ENCODE results near the gene RNF208. TPM values are rescaled to one million over a fixed set of nuclear protein-coding genes. Genes with fewer than 3 reads are reported as not detected.
"Not testable (repeated sequence)": the region's sequence is repeated elsewhere in the genome, so short reads cannot be mapped to it uniquely, and the experiment has no call there.

RNF208 gene
- total RNA-seq, 4 donors from 2014 or later: 2.3 to 26.5 (median 7.5) TPM; not detected in 1

DNA sequence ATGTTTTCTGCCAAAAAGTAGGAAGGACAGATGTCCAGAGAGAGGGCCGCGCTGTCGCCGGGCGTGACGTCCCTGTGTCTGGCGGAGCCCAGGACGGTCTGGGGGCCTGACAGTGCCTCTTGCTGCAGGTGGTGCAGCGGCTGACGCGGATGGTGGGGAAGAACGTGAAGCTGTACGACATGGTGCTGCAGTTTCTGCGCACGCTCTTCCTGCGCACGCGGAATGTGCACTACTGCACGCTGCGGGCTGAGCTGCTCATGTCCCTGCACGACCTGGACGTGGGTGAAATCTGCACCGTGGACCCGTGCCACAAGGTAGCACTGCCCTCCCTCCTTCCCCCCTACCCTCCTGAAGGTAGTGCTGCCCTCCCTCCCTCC is 40.9 kb upstream of the RNF208 start:
- Histone ChIP-seq H3K27ac (no peak overlapping the region), H3K4me3 (no peak overlapping the region), H3K4me1 (peaks cover 0 to 3% (median 2%) of the 10 kb centered on the region in 4 donors), H3K36me3 (peaks cover 0 to 34% (median 8%) of the 10 kb centered on the region in 4 donors), H3K27me3 (no peaks in the 10 kb centered on the region), H3K9me3 (no peaks in the 10 kb centered on the region)
- DNase-seq: no peak
- WGBS, 2 donors (ENCODE audit: low coverage in 1 of 2): 89% methylated on average over 16 to 24 of the region's 24 CpGs
- in situ Hi-C loops (cut with MboI; ENCODE audit: low pct_ligation_motif_present in 1 of 4, low pct_unique_long_range_greater_than_20kb in 1 of 4, low sequenced_read_pairs in 3 of 4): no loop called here
- TF ChIP-seq POLR2A (IDR thresholded peaks at IDR 0.05) (no peak), EP300 (IDR thresholded peaks at IDR 0.05; ENCODE audit: low read depth) (no peak), POLR2AphosphoS5 (IDR thresholded peaks at IDR 0.05) (no peak)
- TF ChIP-seq, protein P1, sequence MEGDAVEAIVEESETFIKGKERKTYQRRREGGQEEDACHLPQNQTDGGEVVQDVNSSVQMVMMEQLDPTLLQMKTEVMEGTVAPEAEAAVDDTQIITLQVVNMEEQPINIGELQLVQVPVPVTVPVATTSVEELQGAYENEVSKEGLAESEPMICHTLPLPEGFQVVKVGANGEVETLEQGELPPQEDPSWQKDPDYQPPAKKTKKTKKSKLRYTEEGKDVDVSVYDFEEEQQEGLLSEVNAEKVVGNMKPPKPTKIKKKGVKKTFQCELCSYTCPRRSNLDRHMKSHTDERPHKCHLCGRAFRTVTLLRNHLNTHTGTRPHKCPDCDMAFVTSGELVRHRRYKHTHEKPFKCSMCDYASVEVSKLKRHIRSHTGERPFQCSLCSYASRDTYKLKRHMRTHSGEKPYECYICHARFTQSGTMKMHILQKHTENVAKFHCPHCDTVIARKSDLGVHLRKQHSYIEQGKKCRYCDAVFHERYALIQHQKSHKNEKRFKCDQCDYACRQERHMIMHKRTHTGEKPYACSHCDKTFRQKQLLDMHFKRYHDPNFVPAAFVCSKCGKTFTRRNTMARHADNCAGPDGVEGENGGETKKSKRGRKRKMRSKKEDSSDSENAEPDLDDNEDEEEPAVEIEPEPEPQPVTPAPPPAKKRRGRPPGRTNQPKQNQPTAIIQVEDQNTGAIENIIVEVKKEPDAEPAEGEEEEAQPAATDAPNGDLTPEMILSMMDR (IDR thresholded peaks at IDR 0.05): no peak
- intact Hi-C loops (cut with DNase I; ENCODE audit: low total_unique reads): no loop called here

DNA sequence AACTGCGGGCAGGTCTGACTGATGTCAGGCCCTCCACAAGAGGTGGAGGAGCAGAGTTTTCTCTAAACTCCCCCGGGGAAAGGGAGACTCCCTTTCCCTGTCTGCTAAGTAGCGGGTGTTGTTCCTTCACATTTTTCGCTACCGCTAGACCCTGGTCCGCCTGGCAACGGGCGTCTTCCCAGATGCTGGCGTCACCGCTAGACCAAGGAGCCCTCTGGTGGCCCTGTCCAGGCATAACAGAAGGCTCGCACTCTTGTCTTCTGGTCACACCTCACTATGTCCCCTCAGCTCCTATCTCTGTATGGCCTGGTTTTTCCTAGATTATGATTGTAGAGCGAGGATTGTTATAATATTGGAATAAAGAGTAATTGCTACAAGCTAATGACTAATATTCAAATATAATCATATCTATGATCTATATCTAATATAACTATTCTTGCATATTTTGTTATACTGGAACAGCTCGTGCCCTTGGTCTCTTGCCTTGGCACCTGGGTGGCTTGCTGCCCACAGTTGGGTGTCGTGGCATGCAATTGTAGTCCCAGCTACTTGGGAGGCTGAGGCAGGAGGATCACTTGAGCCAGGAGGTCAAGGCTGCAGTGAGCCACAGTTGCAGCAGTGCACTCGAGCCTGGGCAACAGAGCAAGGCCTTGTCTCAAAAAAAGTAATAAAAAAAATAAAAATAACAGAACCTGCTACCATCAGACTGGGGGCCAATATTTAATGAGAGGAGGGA is 40.3 kb upstream of the RNF208 start:
- H3K4me3 ChIP-seq; intact Hi-C loops (cut with DNase I; ENCODE audit: low total_unique reads); in situ Hi-C loops (cut with MboI; ENCODE audit: low pct_ligation_motif_present in 1 of 4, low pct_unique_long_range_greater_than_20kb in 1 of 4, low sequenced_read_pairs in 3 of 4); H3K9me3 ChIP-seq; H3K27ac ChIP-seq; H3K27me3 ChIP-seq; H3K4me1 ChIP-seq; DNase-seq: not testable (repeated sequence)
- 46 to 87% methylated on average over 3 to 10 of the region's 15 CpGs for WGBS, 2 donors (ENCODE audit: low coverage in 1 of 2)
- peaks cover 0 to 29% (median 8%) of the 10 kb centered on the region in 4 donors for H3K36me3 ChIP-seq
- TF ChIP-seq, protein P1 (IDR thresholded peaks at IDR 0.05): peak; percentile 36 to 64 (median 54)

DNA sequence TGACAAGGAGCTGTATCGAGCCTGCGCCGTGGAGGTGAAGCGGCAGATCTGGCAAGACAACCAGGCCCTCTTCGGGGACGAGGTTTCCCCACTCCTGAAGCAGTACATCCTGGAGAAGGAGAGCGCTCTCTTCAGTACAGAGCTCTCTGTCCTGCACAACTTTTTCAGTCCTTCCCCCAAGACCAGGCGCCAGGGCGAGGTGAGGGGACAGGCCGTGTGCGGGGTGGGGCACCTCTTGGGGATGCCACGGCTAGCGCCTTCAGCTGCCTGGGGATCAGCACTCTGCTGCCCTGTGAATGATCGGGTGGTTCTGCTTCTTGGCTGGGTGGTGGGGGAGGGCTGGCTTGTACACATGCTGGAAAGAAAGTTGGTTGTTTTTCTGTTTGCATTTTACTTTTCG is 34.8 kb upstream of the RNF208 start:
- intact Hi-C loops (cut with DNase I; ENCODE audit: low total_unique reads): no loop called here
- Histone ChIP-seq H3K27me3 (no peaks in the 10 kb centered on the region), H3K9me3 (no peaks in the 10 kb centered on the region), H3K36me3 (peaks cover 0 to 7% (median 3%) of the 10 kb centered on the region in 4 donors), H3K27ac (no peak overlapping the region), H3K4me3 (peak overlapping the region in 1 of 4 donors; percentile 98), H3K4me1 (peaks cover 21 to 31% (median 24%) of the 10 kb centered on the region in 4 donors)
- in situ Hi-C loops (cut with MboI; ENCODE audit: low pct_ligation_motif_present in 1 of 4, low pct_unique_long_range_greater_than_20kb in 1 of 4, low sequenced_read_pairs in 3 of 4): no loop called here
- 89 to 93% methylated on average over 3 to 15 of the region's 15 CpGs for WGBS, 2 donors (ENCODE audit: low coverage in 1 of 2)
- TF ChIP-seq, protein P1 (IDR thresholded peaks at IDR 0.05): no peak
- TF ChIP-seq EP300 (IDR thresholded peaks at IDR 0.05; ENCODE audit: low read depth): no peak
- TF ChIP-seq POLR2AphosphoS5 (IDR thresholded peaks at IDR 0.05): no peak
- no peak for DNase-seq

DNA sequence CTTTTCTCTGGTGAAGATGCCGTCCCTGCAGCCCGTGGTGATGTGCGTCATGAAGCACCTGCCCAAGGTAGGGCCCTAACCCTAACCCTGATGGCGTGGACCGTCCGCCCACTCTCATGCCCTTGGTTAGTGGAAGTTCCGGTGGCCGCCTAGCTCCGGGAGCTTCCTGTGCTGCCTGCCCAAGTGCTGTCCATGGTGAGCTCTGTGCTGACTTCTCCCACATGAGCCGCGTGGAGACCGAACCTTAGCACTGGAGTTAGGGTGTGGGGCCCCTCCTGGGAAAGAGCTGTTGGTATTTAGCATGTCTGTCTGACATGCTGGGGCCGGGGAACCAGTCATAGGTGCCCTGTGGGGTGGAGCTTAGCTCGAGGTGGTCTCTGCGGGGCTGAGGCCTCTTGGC is 34.3 kb upstream of the RNF208 start:
- intact Hi-C loops (cut with DNase I; ENCODE audit: low total_unique reads) (no loop called here), in situ Hi-C loops (cut with MboI; ENCODE audit: low pct_ligation_motif_present in 1 of 4, low pct_unique_long_range_greater_than_20kb in 1 of 4, low sequenced_read_pairs in 3 of 4) (no loop called here)
- Histone ChIP-seq H3K4me3 (peak overlapping the region in 2 of 4 donors; percentile 93 to 98), H3K9me3 (no peaks in the 10 kb centered on the region), H3K27me3 (no peaks in the 10 kb centered on the region), H3K4me1 (peaks cover 21 to 31% (median 24%) of the 10 kb centered on the region in 4 donors), H3K27ac (peak overlapping the region in 1 of 4 donors; percentile 90), H3K36me3 (peaks cover 0 to 7% (median 3%) of the 10 kb centered on the region in 4 donors)
- 82% methylated on average over 15 of the region's 15 CpGs; no CpG with 5 or more reads in 1 of the 2 donors for WGBS, 2 donors (ENCODE audit: low coverage in 1 of 2)
- DNase-seq: no peak
- TF ChIP-seq POLR2A (IDR thresholded peaks at IDR 0.05) (no peak), EP300 (IDR thresholded peaks at IDR 0.05; ENCODE audit: low read depth) (no peak)
- TF ChIP-seq, protein P1 (IDR thresholded peaks at IDR 0.05): no peak
